ENCODE data around the gene NRG4. TPM values are rescaled to one million over a fixed set of nuclear protein-coding genes. Genes with fewer than 3 reads are reported as not detected.
"Not testable (repeated sequence)": the region's sequence is repeated elsewhere in the genome, so short reads cannot be mapped to it uniquely, and the experiment has no call there.

NRG4 gene
- polyA plus RNA-seq, 2 donors = 0.79 to 2.1 TPM

DNA sequence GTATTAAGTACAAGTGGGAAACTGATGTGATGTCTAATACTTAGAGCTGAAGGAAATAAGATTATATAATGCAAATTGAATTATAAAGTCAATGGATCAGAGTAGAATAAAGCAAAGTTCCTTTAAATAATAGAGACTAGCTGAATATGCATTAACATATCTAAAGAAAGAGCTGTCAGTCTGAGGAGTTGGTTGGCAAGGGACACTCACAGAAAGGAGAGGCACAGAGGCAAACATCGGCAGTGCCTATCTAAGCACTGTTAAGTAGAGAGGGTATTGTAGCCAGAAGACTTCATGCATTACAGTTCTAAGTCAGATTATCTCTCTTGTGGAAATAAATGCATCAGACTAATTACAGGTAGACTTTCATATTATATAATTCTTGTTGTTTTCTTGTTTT lies 16.6 kb downstream of the NRG4 start:
- WGBS, 2 donors = 84 to 85% methylated on average over 1 of the region's 1 CpG

DNA sequence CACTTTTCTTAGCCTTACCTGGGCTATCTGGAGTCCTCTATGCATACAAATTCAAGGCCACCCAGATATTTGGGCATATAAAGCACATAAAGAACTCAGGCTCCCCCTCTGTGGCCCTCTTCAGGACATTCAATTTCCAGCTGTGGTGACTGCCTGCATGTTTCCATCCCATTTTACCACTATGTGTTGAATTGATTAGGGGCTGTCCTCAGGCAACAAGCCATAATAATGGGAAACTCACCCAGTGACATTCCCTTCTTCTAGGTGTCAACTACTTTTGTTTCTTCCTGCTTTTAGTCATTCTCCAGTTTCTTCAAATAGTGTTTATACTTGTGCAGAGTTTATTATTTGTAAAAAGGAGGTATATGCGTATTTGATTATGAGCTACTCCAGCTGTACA lies 18.0 kb downstream of the NRG4 start:
- no peak overlapping the region for H3K4me3 ChIP-seq (ENCODE audit: low read depth in 1 of 2, low read length in 2 of 2)
- no peaks in the 10 kb centered on the region for H3K36me3 ChIP-seq (ENCODE audit: control insufficient read depth in 2 of 2, insufficient read depth in 2 of 2, low read length in 1 of 2)
- H3K9me3 ChIP-seq (ENCODE audit: control insufficient read depth in 2 of 2, insufficient read depth in 1 of 2, low read depth in 1 of 2, low read length in 1 of 2) = no peaks in the 10 kb centered on the region
- WGBS, 2 donors = 92 to 96% methylated on average over 1 of the region's 1 CpG
- no peak overlapping the region for H3K27ac ChIP-seq (ENCODE audit: low read depth in 2 of 2, low read length in 1 of 2)
- H3K27me3 ChIP-seq (ENCODE audit: control insufficient read depth in 1 of 2, insufficient read depth in 2 of 2, low read length in 2 of 2) = no peaks in the 10 kb centered on the region
- no peaks in the 10 kb centered on the region for H3K4me1 ChIP-seq (ENCODE audit: control insufficient read depth in 2 of 2, insufficient read depth in 2 of 2, low read length in 1 of 2)

More for the DNA sequence above, 16.6 kb downstream of the NRG4 start:
- Histone ChIP-seq H3K4me1 (ENCODE audit: control insufficient read depth in 2 of 2, insufficient read depth in 2 of 2, low read length in 1 of 2) (no peaks in the 10 kb centered on the region), H3K27me3 (ENCODE audit: control insufficient read depth in 1 of 2, insufficient read depth in 2 of 2, low read length in 2 of 2) (no peaks in the 10 kb centered on the region), H3K4me3 (ENCODE audit: low read depth in 1 of 2, low read length in 2 of 2) (no peak overlapping the region), H3K36me3 (ENCODE audit: control insufficient read depth in 2 of 2, insufficient read depth in 2 of 2, low read length in 1 of 2) (no peaks in the 10 kb centered on the region), H3K27ac (ENCODE audit: low read depth in 2 of 2, low read length in 1 of 2) (no peak overlapping the region), H3K9me3 (ENCODE audit: control insufficient read depth in 2 of 2, insufficient read depth in 1 of 2, low read depth in 1 of 2, low read length in 1 of 2) (no peaks in the 10 kb centered on the region)

DNA sequence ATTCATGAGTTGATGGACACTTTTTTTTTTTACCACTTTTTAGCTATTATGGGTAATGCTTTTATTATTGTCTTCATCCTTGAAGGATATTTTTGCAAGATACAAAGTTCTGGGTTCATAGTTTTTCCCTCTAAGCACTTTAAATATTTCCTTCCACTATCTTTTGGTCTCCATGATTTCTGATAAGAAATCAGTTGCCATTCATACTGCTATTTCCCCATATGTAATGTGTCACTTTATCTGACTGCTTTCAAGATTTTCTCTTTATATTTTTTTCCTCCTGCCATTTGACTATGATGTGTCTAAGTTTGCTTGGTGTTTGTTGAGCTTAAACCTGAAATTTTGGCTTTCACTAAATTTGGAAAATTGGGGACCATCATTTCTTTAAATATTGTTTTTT lies 19.3 kb downstream of the NRG4 start:
- H3K9me3 ChIP-seq (ENCODE audit: control insufficient read depth in 2 of 2, insufficient read depth in 1 of 2, low read depth in 1 of 2, low read length in 1 of 2) = no peaks in the 10 kb centered on the region
- no peaks in the 10 kb centered on the region for H3K27me3 ChIP-seq (ENCODE audit: control insufficient read depth in 1 of 2, insufficient read depth in 2 of 2, low read length in 2 of 2)
- H3K4me3 ChIP-seq (ENCODE audit: low read depth in 1 of 2, low read length in 2 of 2) = no peak overlapping the region
- H3K36me3 ChIP-seq (ENCODE audit: control insufficient read depth in 2 of 2, insufficient read depth in 2 of 2, low read length in 1 of 2) = no peaks in the 10 kb centered on the region
- H3K27ac ChIP-seq (ENCODE audit: low read depth in 2 of 2, low read length in 1 of 2) = no peak overlapping the region
- H3K4me1 ChIP-seq (ENCODE audit: control insufficient read depth in 2 of 2, insufficient read depth in 2 of 2, low read length in 1 of 2) = no peaks in the 10 kb centered on the region

DNA sequence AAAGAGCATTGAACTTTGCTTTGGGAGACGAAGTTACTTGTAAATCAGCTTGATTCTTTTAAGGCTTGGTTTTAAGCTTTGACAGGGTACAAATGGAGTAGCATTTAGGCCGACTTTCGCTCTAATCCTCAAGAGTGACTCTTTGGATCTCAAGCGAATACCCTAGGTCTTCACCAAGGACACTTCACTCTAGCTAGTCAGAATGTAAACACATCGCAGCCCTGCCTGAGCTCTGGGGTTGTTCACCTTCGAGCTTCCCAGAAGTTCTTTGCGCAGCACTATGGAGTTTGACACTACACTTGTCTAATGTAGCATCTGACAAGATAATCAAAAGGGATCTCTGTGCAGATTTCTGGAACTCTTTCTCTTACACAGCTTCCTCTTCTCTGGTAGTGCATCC lies 22.3 kb downstream of the NRG4 start:
- no peaks in the 10 kb centered on the region for H3K36me3 ChIP-seq (ENCODE audit: control insufficient read depth in 2 of 2, insufficient read depth in 2 of 2, low read length in 1 of 2)
- H3K27ac ChIP-seq (ENCODE audit: low read depth in 2 of 2, low read length in 1 of 2) = no peak overlapping the region
- no peak overlapping the region for H3K4me3 ChIP-seq (ENCODE audit: low read depth in 1 of 2, low read length in 2 of 2)
- H3K9me3 ChIP-seq (ENCODE audit: control insufficient read depth in 2 of 2, insufficient read depth in 1 of 2, low read depth in 1 of 2, low read length in 1 of 2) = no peaks in the 10 kb centered on the region
- 68 to 79% methylated on average over 7 of the region's 7 CpGs for WGBS, 2 donors
- H3K27me3 ChIP-seq (ENCODE audit: control insufficient read depth in 1 of 2, insufficient read depth in 2 of 2, low read length in 2 of 2) = no peaks in the 10 kb centered on the region
- H3K4me1 ChIP-seq (ENCODE audit: control insufficient read depth in 2 of 2, insufficient read depth in 2 of 2, low read length in 1 of 2) = no peaks in the 10 kb centered on the region

DNA sequence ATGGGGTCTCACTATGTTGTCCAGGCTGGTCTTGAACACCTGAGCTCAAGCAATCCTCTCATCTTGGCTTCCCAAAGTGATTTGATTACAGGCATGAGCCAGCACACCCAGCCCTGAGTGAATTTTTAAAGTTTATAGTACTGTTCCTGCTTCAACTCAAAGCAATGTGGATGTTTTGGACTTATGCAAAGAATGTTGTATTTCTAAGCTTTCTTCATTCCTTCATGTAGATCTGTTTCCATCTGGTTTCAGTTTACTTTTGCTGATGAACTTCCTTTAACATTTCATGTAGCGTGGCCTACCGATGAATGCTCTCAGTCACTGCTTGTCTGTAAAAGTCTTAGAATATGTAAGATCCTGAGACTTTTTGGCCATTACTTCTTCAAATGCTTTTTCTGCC lies 23.2 kb downstream of the NRG4 start:
- Histone ChIP-seq H3K4me3 (ENCODE audit: low read depth in 1 of 2, low read length in 2 of 2) (no peak overlapping the region), H3K27me3 (ENCODE audit: control insufficient read depth in 1 of 2, insufficient read depth in 2 of 2, low read length in 2 of 2) (no peaks in the 10 kb centered on the region), H3K9me3 (ENCODE audit: control insufficient read depth in 2 of 2, insufficient read depth in 1 of 2, low read depth in 1 of 2, low read length in 1 of 2) (no peaks in the 10 kb centered on the region), H3K27ac (ENCODE audit: low read depth in 2 of 2, low read length in 1 of 2) (no peak overlapping the region), H3K4me1 (ENCODE audit: control insufficient read depth in 2 of 2, insufficient read depth in 2 of 2, low read length in 1 of 2) (no peaks in the 10 kb centered on the region), H3K36me3 (ENCODE audit: control insufficient read depth in 2 of 2, insufficient read depth in 2 of 2, low read length in 1 of 2) (no peaks in the 10 kb centered on the region)
- 74 to 76% methylated on average over 2 of the region's 2 CpGs for WGBS, 2 donors

DNA sequence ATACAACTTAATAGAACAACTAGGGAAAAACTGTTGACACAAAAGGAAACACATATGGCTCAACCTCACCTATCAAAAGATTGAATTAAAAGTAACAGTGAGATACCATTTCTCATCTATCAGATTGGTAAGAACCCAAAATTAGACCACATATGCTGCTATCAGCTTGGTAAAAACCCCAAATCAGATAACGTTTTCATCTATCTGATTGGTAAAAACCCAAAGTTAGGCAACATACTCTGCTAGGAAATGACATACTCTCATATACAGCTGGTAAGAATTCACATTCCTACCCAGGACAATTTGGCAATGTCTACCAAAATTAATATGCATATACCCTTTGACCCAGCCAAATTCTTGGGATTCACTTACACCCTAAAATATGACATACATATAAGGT lies 26.3 kb downstream of the NRG4 start:
- no peak overlapping the region for H3K27ac ChIP-seq (ENCODE audit: low read depth in 2 of 2, low read length in 1 of 2)
- H3K4me1 ChIP-seq (ENCODE audit: control insufficient read depth in 2 of 2, insufficient read depth in 2 of 2, low read length in 1 of 2) = no peaks in the 10 kb centered on the region
- H3K27me3 ChIP-seq (ENCODE audit: control insufficient read depth in 1 of 2, insufficient read depth in 2 of 2, low read length in 2 of 2) = no peaks in the 10 kb centered on the region
- 63 to 74% methylated on average over 1 of the region's 1 CpG for WGBS, 2 donors
- no peak overlapping the region for H3K4me3 ChIP-seq (ENCODE audit: low read depth in 1 of 2, low read length in 2 of 2)
- no peaks in the 10 kb centered on the region for H3K36me3 ChIP-seq (ENCODE audit: control insufficient read depth in 2 of 2, insufficient read depth in 2 of 2, low read length in 1 of 2)
- no peaks in the 10 kb centered on the region for H3K9me3 ChIP-seq (ENCODE audit: control insufficient read depth in 2 of 2, insufficient read depth in 1 of 2, low read depth in 1 of 2, low read length in 1 of 2)

DNA sequence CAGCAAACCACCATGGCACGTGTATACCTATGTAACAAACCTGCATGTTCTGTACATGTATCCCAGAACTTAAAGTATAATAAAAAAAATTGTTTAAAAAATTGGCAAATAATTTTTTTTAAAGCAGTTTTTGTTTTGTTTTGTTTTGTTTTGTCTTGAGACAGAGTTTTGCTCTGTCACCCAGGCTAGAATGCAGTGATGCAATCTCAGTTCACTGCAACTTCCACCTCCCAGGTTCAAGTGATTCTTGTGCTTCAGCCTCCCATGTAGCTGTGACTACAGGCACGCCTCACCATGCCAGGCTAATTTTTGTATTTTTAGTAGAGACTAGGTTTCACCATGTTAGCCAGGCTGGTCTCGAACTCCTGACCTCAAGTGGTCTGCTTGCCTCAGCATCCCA lies 27.5 kb downstream of the NRG4 start:
- not testable (repeated sequence) for H3K9me3 ChIP-seq (ENCODE audit: control insufficient read depth in 2 of 2, insufficient read depth in 1 of 2, low read depth in 1 of 2, low read length in 1 of 2); H3K36me3 ChIP-seq (ENCODE audit: control insufficient read depth in 2 of 2, insufficient read depth in 2 of 2, low read length in 1 of 2); H3K27me3 ChIP-seq (ENCODE audit: control insufficient read depth in 1 of 2, insufficient read depth in 2 of 2, low read length in 2 of 2); H3K4me3 ChIP-seq (ENCODE audit: low read depth in 1 of 2, low read length in 2 of 2); H3K4me1 ChIP-seq (ENCODE audit: control insufficient read depth in 2 of 2, insufficient read depth in 2 of 2, low read length in 1 of 2); H3K27ac ChIP-seq (ENCODE audit: low read depth in 2 of 2, low read length in 1 of 2)
- WGBS, 2 donors = 90% methylated on average over 3 of the region's 3 CpGs

DNA sequence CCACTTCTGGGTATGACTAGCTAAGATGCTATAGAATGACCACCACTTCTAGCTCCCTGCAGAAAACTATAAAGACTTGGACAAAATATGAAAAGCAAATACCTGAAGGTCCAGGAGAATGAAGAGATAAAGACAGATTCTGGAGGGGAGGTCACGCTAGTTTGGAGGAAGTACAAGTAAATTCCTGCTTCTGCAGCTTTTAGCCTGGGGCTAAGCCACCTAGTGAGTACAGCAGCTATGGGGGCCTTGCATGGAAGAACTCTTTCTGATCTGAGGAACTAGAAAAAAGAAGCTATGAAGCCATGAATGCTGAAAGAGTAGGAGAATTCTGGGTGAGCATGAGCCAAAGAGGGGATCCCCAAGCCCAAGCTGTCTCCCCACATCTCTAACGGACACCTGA lies 29.8 kb downstream of the NRG4 start:
- Histone ChIP-seq H3K36me3 (ENCODE audit: control insufficient read depth in 2 of 2, insufficient read depth in 2 of 2, low read length in 1 of 2) (no peaks in the 10 kb centered on the region), H3K27ac (ENCODE audit: low read depth in 2 of 2, low read length in 1 of 2) (no peak overlapping the region), H3K4me1 (ENCODE audit: control insufficient read depth in 2 of 2, insufficient read depth in 2 of 2, low read length in 1 of 2) (no peaks in the 10 kb centered on the region), H3K4me3 (ENCODE audit: low read depth in 1 of 2, low read length in 2 of 2) (no peak overlapping the region), H3K9me3 (ENCODE audit: control insufficient read depth in 2 of 2, insufficient read depth in 1 of 2, low read depth in 1 of 2, low read length in 1 of 2) (no peaks in the 10 kb centered on the region), H3K27me3 (ENCODE audit: control insufficient read depth in 1 of 2, insufficient read depth in 2 of 2, low read length in 2 of 2) (no peaks in the 10 kb centered on the region)
- WGBS, 2 donors = 78 to 79% methylated on average over 2 of the region's 2 CpGs

DNA sequence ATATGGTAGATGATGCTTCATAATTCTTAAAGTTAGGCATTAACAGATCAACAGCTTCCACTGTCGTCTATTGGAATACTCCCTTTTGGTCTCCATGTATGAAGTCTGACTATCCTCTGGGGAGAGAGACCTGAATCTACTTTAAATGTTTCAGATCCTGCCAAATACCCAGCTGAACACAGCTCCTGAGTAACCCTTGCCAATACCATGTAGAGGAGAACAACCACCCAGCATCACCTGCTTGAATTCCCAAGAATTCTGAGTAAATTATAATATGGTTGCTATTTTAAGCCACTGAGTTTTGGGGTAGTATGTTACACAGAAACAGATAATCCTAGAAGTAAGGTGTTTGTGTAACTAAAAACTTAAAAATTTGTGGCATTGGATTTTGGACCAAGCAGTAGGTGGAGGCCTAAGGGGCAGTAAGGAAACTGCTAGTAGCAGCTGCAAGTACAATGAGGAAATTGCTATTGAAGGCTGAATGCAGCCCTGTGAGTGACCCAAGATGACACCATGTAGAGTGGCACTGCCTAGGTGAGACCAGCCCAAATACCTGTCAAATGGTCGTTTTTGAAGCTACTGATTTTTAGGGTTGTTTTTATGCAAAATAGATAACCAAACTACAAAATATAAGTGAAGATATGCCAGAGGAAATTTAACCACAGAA lies 30.9 kb downstream of the NRG4 start:
- H3K4me3 ChIP-seq (ENCODE audit: low read depth in 1 of 2, low read length in 2 of 2) = no peak overlapping the region
- H3K9me3 ChIP-seq (ENCODE audit: control insufficient read depth in 2 of 2, insufficient read depth in 1 of 2, low read depth in 1 of 2, low read length in 1 of 2) = no peaks in the 10 kb centered on the region
- H3K27ac ChIP-seq (ENCODE audit: low read depth in 2 of 2, low read length in 1 of 2) = no peak overlapping the region
- H3K36me3 ChIP-seq (ENCODE audit: control insufficient read depth in 2 of 2, insufficient read depth in 2 of 2, low read length in 1 of 2) = no peaks in the 10 kb centered on the region
- no peaks in the 10 kb centered on the region for H3K4me1 ChIP-seq (ENCODE audit: control insufficient read depth in 2 of 2, insufficient read depth in 2 of 2, low read length in 1 of 2)
- 47 to 56% methylated on average over 2 of the region's 2 CpGs for WGBS, 2 donors
- no peaks in the 10 kb centered on the region for H3K27me3 ChIP-seq (ENCODE audit: control insufficient read depth in 1 of 2, insufficient read depth in 2 of 2, low read length in 2 of 2)

DNA sequence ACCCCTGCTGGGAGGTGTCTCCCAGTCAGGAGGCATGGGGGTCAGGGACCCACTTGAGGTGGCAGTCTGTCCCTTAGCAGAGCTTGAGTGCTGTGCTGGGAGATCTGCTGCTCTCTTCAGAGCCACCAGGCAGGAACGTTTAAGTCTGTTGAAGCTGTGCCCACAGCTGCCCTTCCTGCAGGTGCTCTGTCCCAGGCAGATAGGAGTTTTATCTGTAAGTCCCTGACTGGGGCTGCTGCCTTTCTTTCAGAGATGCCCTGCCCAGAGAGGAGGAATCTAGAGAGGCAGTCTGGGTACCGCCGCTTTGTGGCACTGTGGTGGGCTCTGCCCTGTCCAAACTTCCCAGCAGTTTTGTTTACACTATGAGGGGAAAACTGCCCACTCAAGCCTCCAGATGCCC lies 35.5 kb downstream of the NRG4 start:
- H3K9me3 ChIP-seq (ENCODE audit: control insufficient read depth in 2 of 2, insufficient read depth in 1 of 2, low read depth in 1 of 2, low read length in 1 of 2); H3K27me3 ChIP-seq (ENCODE audit: control insufficient read depth in 1 of 2, insufficient read depth in 2 of 2, low read length in 2 of 2); H3K4me1 ChIP-seq (ENCODE audit: control insufficient read depth in 2 of 2, insufficient read depth in 2 of 2, low read length in 1 of 2); H3K27ac ChIP-seq (ENCODE audit: low read depth in 2 of 2, low read length in 1 of 2); H3K4me3 ChIP-seq (ENCODE audit: low read depth in 1 of 2, low read length in 2 of 2); H3K36me3 ChIP-seq (ENCODE audit: control insufficient read depth in 2 of 2, insufficient read depth in 2 of 2, low read length in 1 of 2): not testable (repeated sequence)
- WGBS, 2 donors = 87 to 92% methylated on average over 3 of the region's 3 CpGs

Data from esophagus (tissue), 2 donors.